HCT116 (cell line): ENCODE results near the gene DCP2.

Source experiments
- CTCF ChIP-seq, 3 experiments: fragments of 200-600 bp in 1 of 3; sonication (generic) in 1 of 3; IDR thresholded peaks in 2 of 3; conservative IDR thresholded peaks in 1 of 3; 2 replicates each; pipeline ENCODE4 v1.5.1; 2012 to 2017; ENCODE audit warnings: low read depth in 2 of 3, low read length in 2 of 3, antibody characterized with exemption in 1 of 3, borderline replicate concordance in 1 of 3, control low read depth in 1 of 3, mild to moderate bottlenecking in 1 of 3, mixed read lengths in 1 of 3, mixed run types in 1 of 3, moderate library complexity in 1 of 3; ENCODE audit not compliant: insufficient read depth in 1 of 3
- ELF1 ChIP-seq: IDR thresholded peaks from 2 replicates; pipeline ENCODE4 v1.6.1; 2012; ENCODE audit warnings: low read depth, borderline replicate concordance
- EZH2phosphoT487 ChIP-seq: fragments of 200-600 bp; IDR thresholded peaks from 2 replicates; pipeline ENCODE4 v1.6.1; 2018; ENCODE audit warnings: antibody characterized with exemption, borderline replicate concordance
- JUND ChIP-seq: IDR thresholded peaks from 2 replicates; pipeline ENCODE4 v1.6.1; 2012
- MAX ChIP-seq: IDR thresholded peaks from 2 replicates; pipeline ENCODE4 v1.6.1; 2012
- POLR2A ChIP-seq: IDR thresholded peaks from 2 replicates; pipeline ENCODE4 v1.7.0; 2011; ENCODE audit warnings: borderline replicate concordance; ENCODE audit not compliant: insufficient read depth, insufficient read length; ENCODE audit errors: extremely low read depth
- POLR2AphosphoS5 ChIP-seq: IDR thresholded peaks from 2 replicates; pipeline ENCODE4 v1.6.1; 2011; ENCODE audit warnings: mild to moderate bottlenecking, low read depth, low read length, moderate library complexity
- REST ChIP-seq: IDR thresholded peaks from 2 replicates; pipeline ENCODE4 v1.6.1; 2012; ENCODE audit warnings: low read depth
- SP1 ChIP-seq: IDR thresholded peaks from 2 replicates; pipeline ENCODE4 v1.6.1; 2012; ENCODE audit warnings: low read depth
- ZNF274 ChIP-seq: fragments of 200-500 bp; sonication (Bioruptor generic); IDR thresholded peaks from 2 replicates; pipeline ENCODE4 v1.6.1; 2014; ENCODE audit warnings: mild to moderate bottlenecking, low read depth, low read length, inconsistent platforms

GRCh38 chr5:113065626-113066025 lies 89.0 kb downstream of the DCP2 start:
- TF ChIP-seq CTCF (IDR thresholded peaks at IDR 0.05 in 2 of 3, conservative IDR thresholded peaks at IDR 0.05 in 1 of 3; ENCODE audit: borderline replicate concordance in 1 of 3, insufficient read depth in 1 of 3, low read depth in 2 of 3, low read length in 2 of 3): no peak
- TF ChIP-seq POLR2A: no peak
- no peak for TF ChIP-seq MAX
- TF ChIP-seq POLR2AphosphoS5: no peak
- TF ChIP-seq ELF1: no peak
- no peak for TF ChIP-seq SP1
- no peak for TF ChIP-seq ZNF274
- no peak for TF ChIP-seq EZH2phosphoT487
- TF ChIP-seq JUND: no peak
- TF ChIP-seq REST: no peak
